ENCODE measurements around the gene OR52D1. TPM values are rescaled to one million over a fixed set of nuclear protein-coding genes. Genes with fewer than 3 reads are reported as not detected.

OR52D1 gene
- total and polyA plus RNA-seq, 2 of the 8 experiments (the other 6 are each of a cell fraction or from before 2014, with no cell fraction given) = not detected

DNA sequence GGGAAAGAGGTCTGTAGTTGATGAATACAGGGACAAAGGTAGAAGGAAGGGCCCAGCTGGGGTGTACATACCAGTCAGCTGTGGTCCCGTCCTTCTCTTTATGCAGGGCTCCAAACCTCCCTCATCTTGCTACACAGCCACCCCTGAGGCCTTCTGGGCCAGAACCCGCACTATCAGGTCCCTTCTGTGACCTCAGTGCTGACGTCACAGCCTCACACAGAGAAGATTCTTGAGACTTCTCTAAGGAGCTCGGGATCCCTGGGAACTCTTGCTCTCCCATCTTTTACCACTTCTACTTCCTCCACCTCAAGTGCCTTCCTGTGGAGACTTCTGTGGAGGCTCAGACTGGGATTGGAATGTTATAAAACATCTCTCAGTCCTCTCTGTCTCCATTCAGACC, 21.3 kb downstream of the OR52D1 start, which contains the start of gene UBQLN3:
Gene UBQLN3, minus strand, starts transcription at position 155 of the 400 bp plus-strand sequence. CDS start 399 bp downstream, outside the sequence.
- Histone ChIP-seq H2AFZ (ENCODE audit: low read length) (no peak within 1 kb of the TSS), H3K56ac (replicated peaks; ENCODE audit: insufficient read length, low read depth, low read length) (no peak within 1 kb of the TSS), H2BK20ac (ENCODE audit: low read length) (no peak within 1 kb of the TSS), H2BK5ac (ENCODE audit: low read depth, low read length) (no peak within 1 kb of the TSS), H3K4ac (replicated peaks; ENCODE audit: insufficient read length, low read depth, low read length) (no peak within 1 kb of the TSS), H3K18ac (ENCODE audit: extremely low read depth, low read length) (no peak within 1 kb of the TSS), H2BK120ac (replicated peaks; ENCODE audit: low read depth, low read length) (no peak within 1 kb of the TSS), H3K79me1 (ENCODE audit: low read depth, low read length) (no peaks in the 10 kb centered on the region), H3K4me2 (ENCODE audit: insufficient read depth in 1 of 2, low read depth in 2 of 2, low read length in 2 of 2) (no peak within 1 kb of the TSS), H3K23ac (ENCODE audit: insufficient read length) (no peak within 1 kb of the TSS), H2AK5ac (ENCODE audit: low read depth, low read length) (no peak within 1 kb of the TSS), H3K4me1 (replicated peaks in 1 of 4; ENCODE audit: control insufficient read depth in 3 of 4, insufficient read depth in 4 of 4, low read length in 3 of 4) (peaks cover 0 to 2% (median 0%) of the 10 kb centered on the region in 4 experiments; a peak in 1 of 7 replicates), H3K79me2 (ENCODE audit: control insufficient read depth in 1 of 2, insufficient read depth in 2 of 2, low read length in 2 of 2) (no peaks in the 10 kb centered on the region), H3K27ac (ENCODE audit: low read depth, low read length) (no peak within 1 kb of the TSS), H4K20me1 (replicated peaks in 1 of 2; ENCODE audit: control insufficient read depth in 1 of 2, insufficient read depth in 2 of 2, low read length in 2 of 2) (no peaks in the 10 kb centered on the region), H3K14ac (ENCODE audit: insufficient read length) (no peak within 1 kb of the TSS), H4K8ac (ENCODE audit: extremely low read depth, insufficient read depth, low read length) (no peak within 1 kb of the TSS), H3K4me3 (ENCODE audit: extremely low read depth in 1 of 4, insufficient read depth in 2 of 4, low read depth in 3 of 4, low read length in 4 of 4) (no peak within 1 kb of the TSS), H3K36me3 (ENCODE audit: control insufficient read depth in 2 of 4, insufficient read depth in 4 of 4, low read length in 3 of 4) (no peaks in the 10 kb centered on the region), H4K5ac (ENCODE audit: insufficient read length, low read depth, low read length) (no peak within 1 kb of the TSS), H2BK15ac (ENCODE audit: low read length) (no peak within 1 kb of the TSS), H3K23me2 (ENCODE audit: low read depth, low read length) (no peaks in the 10 kb centered on the region), H2BK12ac (ENCODE audit: low read depth, low read length) (no peak within 1 kb of the TSS), H4K91ac (replicated peaks; ENCODE audit: insufficient read length, low read length) (no peak within 1 kb of the TSS), H3K27me3 (replicated peaks in 1 of 4; ENCODE audit: control insufficient read depth in 3 of 4, extremely low read depth in 1 of 4, insufficient read depth in 3 of 4, low read length in 3 of 4) (no peaks in the 10 kb centered on the region), H3K9ac (replicated peaks in 1 of 4; ENCODE audit: extremely low read depth in 1 of 4, low read depth in 3 of 4, low read length in 3 of 4) (no peak within 1 kb of the TSS), H3K9me3 (ENCODE audit: insufficient read depth in 2 of 2, low read depth in 1 of 2, low read length in 1 of 2) (no peaks in the 10 kb centered on the region)
- DNase-seq (ENCODE audit: low read depth in 1 of 2, low spot score in 2 of 2) (no peak), FAIRE-seq (no peak)
- WGBS, 2 experiments (ENCODE audit: extremely low coverage in 1 of 2, insufficient coverage in 1 of 2, insufficient read length in 1 of 2, insufficient replicate concordance in 2 of 2, low coverage in 1 of 2, low lambda C conversion rate in 2 of 2, missing lambda C conversion rate in 1 of 2) = 87% methylated on average over 4 of the region's 4 CpGs; no CpG with 5 or more reads in 1 of the 2 experiments
- TF ChIP-seq YY1 (IDR thresholded peaks at IDR 0.05; ENCODE audit: low read depth, low read length) (no peak), PHF8 (conservative IDR thresholded peaks at IDR 0.05; ENCODE audit: low read depth, low read length) (no peak), HDAC6 (IDR thresholded peaks at IDR 0.05; ENCODE audit: low read depth, low read length) (no peak), SIN3A (conservative IDR thresholded peaks at IDR 0.05 in 1 of 2, IDR thresholded peaks at IDR 0.05 in 1 of 2; ENCODE audit: low read depth in 1 of 2, low read length in 2 of 2) (no peak), SP4 (IDR thresholded peaks at IDR 0.05; ENCODE audit: low read length) (no peak), ASH2L (IDR thresholded peaks at IDR 0.05; ENCODE audit: low read length) (no peak), TAF1 (IDR thresholded peaks at IDR 0.05; ENCODE audit: low read depth, low read length) (no peak)
- TF ChIP-seq, protein P1, sequence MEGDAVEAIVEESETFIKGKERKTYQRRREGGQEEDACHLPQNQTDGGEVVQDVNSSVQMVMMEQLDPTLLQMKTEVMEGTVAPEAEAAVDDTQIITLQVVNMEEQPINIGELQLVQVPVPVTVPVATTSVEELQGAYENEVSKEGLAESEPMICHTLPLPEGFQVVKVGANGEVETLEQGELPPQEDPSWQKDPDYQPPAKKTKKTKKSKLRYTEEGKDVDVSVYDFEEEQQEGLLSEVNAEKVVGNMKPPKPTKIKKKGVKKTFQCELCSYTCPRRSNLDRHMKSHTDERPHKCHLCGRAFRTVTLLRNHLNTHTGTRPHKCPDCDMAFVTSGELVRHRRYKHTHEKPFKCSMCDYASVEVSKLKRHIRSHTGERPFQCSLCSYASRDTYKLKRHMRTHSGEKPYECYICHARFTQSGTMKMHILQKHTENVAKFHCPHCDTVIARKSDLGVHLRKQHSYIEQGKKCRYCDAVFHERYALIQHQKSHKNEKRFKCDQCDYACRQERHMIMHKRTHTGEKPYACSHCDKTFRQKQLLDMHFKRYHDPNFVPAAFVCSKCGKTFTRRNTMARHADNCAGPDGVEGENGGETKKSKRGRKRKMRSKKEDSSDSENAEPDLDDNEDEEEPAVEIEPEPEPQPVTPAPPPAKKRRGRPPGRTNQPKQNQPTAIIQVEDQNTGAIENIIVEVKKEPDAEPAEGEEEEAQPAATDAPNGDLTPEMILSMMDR (IDR thresholded peaks at IDR 0.05; ENCODE audit: control extremely low read depth in 1 of 3, insufficient read depth in 1 of 3, low read depth in 1 of 3, low read length in 3 of 3) = no peak
- CTCF ChIA-PET (ENCODE audit: partially characterized antibody) = interaction anchor here (1.0 to 1.3 kb wide), 2 partner anchors 8 to 37 kb away, joined by 3 to 4 read pairs; no protein-coding TSS in a partner anchor
- POLR2A ChIA-PET (ENCODE audit: partially characterized antibody) = no interaction called here
